Measurements from ENCODE around the gene SORBS1.

GRCh38 chr10:95389982-95390381 is 171.2 kb downstream of the SORBS1 start:
- TF ChIP-seq CTCF (IDR thresholded peaks at IDR 0.05) (no peak), POLR2A (IDR thresholded peaks at IDR 0.05) (no peak)

Measured in testis (tissue), 2 donors.